GM15510 (cell line): ENCODE data around the gene ZNF821.

Source experiments
- POLR2A ChIP-seq: IDR thresholded peaks from 3 replicates; pipeline ENCODE4 v1.6.1; 2011; ENCODE audit warnings: borderline replicate concordance; ENCODE audit not compliant: insufficient read length; ENCODE audit errors: extremely low read depth

Gene ZNF821

GRCh38 chr16:71882505-71883167, 1.3 kb downstream of the ZNF821 start:
- no peak for TF ChIP-seq POLR2A

GRCh38 chr16:71880176-71880575, 3.8 kb downstream of the ZNF821 start:
- no peak for TF ChIP-seq POLR2A

GRCh38 chr16:71878911-71879310, 5.1 kb downstream of the ZNF821 start:
- TF ChIP-seq POLR2A = no peak

GRCh38 chr16:71873199-71873598, 10.8 kb downstream of the ZNF821 start:
- TF ChIP-seq POLR2A = no peak

GRCh38 chr16:71870818-71871217, 13.2 kb downstream of the ZNF821 start:
- no peak for TF ChIP-seq POLR2A

- no peak for TF ChIP-seq POLR2A
Measured at GRCh38 chr16:71869089-71869488, 14.9 kb downstream of the ZNF821 start.

GRCh38 chr16:71867939-71868338, 16.0 kb downstream of the ZNF821 start:
- no peak for TF ChIP-seq POLR2A

- no peak for TF ChIP-seq POLR2A
Measured at GRCh38 chr16:71865173-71865863, 18.7 kb downstream of the ZNF821 start.

- TF ChIP-seq POLR2A = no peak
Measured at GRCh38 chr16:71863995-71864394, 20.0 kb downstream of the ZNF821 start.

- no peak for TF ChIP-seq POLR2A
Measured at GRCh38 chr16:71859762-71860521, 24.0 kb downstream of the ZNF821 start.

- TF ChIP-seq POLR2A = no peak
Measured at GRCh38 chr16:71855937-71856662, 27.9 kb downstream of the ZNF821 start.

GRCh38 chr16:71854369-71854948, 29.5 kb downstream of the ZNF821 start:
- TF ChIP-seq POLR2A = no peak

GRCh38 chr16:71853413-71853812, 30.6 kb downstream of the ZNF821 start:
- TF ChIP-seq POLR2A = no peak

- TF ChIP-seq POLR2A = no peak
Measured at GRCh38 chr16:71852561-71852960, 31.4 kb downstream of the ZNF821 start.
